A549 (cell line): ENCODE results near the gene NRXN3. TPM values are rescaled to one million over a fixed set of nuclear protein-coding genes. Genes with fewer than 3 reads are reported as not detected.

Experiments
- ATAC-seq, 2 experiments: fragments of 200-7000 bp in 1 of 2; fragments of >200 bp in 1 of 2; cut with Nextera tagmentation in 1 of 2; cut with Tn5 transposase in 1 of 2; 3 replicates each; pipeline versions ENCODE4 v1.8.0 to v1.9.1; 2018 to 2020; ENCODE audit warnings: mild to moderate bottlenecking in 1 of 2, moderate library complexity in 1 of 2
- CTCF ChIA-PET: fragments of 300-600 bp; sonication (Branson Sonifier 250); formaldehyde crosslinking; extraction: SDS; loops from one replicate; lab custom pipeline; 2021; ENCODE audit warnings: antibody characterized with exemption, inconsistent platforms; lab: Yijun Ruan, JAX
- POLR2A ChIA-PET: fragments of 350-600 bp; formaldehyde crosslinking; extraction: SDS; loops from one replicate; lab custom pipeline; 2021; ENCODE audit warnings: antibody characterized with exemption, inconsistent platforms; lab: Yijun Ruan, JAX
- DNase-seq, 2 experiments: peaks; one replicate each; pipeline versions ENCODE4 v3.0.0 to v3.0.0-alpha.2; 2011 to 2016; ENCODE audit warnings: low read depth in 1 of 2, low spot score in 1 of 2
- FAIRE-seq: peaks from 2 replicates; lab custom pipeline; 2011; peaks lifted over from hg19 to GRCh38; lab: Jason Lieb, UNC
- H3K27ac ChIP-seq, 2 experiments: fragments of >200 bp; sonication (Bioruptor Twin); formaldehyde crosslinking; 3 replicates each; pipeline ENCODE4 v1.5.1; 2016 to 2017
- H3K4me1 ChIP-seq: fragments of >200 bp; sonication (Bioruptor Twin); formaldehyde crosslinking; 3 replicates; pipeline ENCODE4 v1.6.1; 2016
- H3K4me2 ChIP-seq: fragments of >200 bp; sonication (Bioruptor Twin); formaldehyde crosslinking; 3 replicates; pipeline ENCODE4 v1.6.1; 2016
- H3K4me3 ChIP-seq: fragments of >200 bp; sonication (Bioruptor Twin); formaldehyde crosslinking; 3 replicates; pipeline ENCODE4 v1.5.1; 2016
- H3K9me3 ChIP-seq: fragments of >200 bp; sonication (Bioruptor Twin); formaldehyde crosslinking; 3 replicates; pipeline ENCODE4 v1.6.1; 2016
- BCL3 ChIP-seq: fragments of >200 bp; sonication (Bioruptor Twin); formaldehyde crosslinking; IDR thresholded peaks from 3 replicates; pipeline ENCODE4 v1.6.1; 2016
- CBX2 ChIP-seq: fragments of 200-600 bp; sonication (generic); IDR thresholded peaks from 2 replicates; pipeline ENCODE4 v1.6.1; 2016; ENCODE audit warnings: low read depth, mild to moderate bottlenecking, borderline replicate concordance
- EHF ChIP-seq: fragments of 250-450 bp; sonication (Bioruptor Pico); IDR thresholded peaks from 2 replicates; pipeline ENCODE4 v1.5.0; 2020; ENCODE audit warnings: mild to moderate bottlenecking
- FOSL2 ChIP-seq, 2 experiments: fragments of 450-650 bp in 1 of 2; fragments of >200 bp in 1 of 2; sonication (Bioruptor Twin) in 1 of 2; formaldehyde crosslinking; IDR thresholded peaks; 2 replicates each; pipeline versions ENCODE4 v1.5.0 to v1.6.1; 2016 to 2020; ENCODE audit warnings: mild to moderate bottlenecking in 1 of 2, moderate library complexity in 1 of 2
- FOXS1 ChIP-seq: fragments of 250-450 bp; sonication (Bioruptor Pico); IDR thresholded peaks from 2 replicates; pipeline ENCODE4 v1.5.0; 2020; ENCODE audit warnings: mild to moderate bottlenecking, moderate library complexity
- GATA3 ChIP-seq: IDR thresholded peaks from 2 replicates; pipeline ENCODE4 v1.6.1; 2012; ENCODE audit warnings: borderline replicate concordance
- HDAC2 ChIP-seq: fragments of 200-600 bp; sonication (generic); IDR thresholded peaks from 2 replicates; pipeline ENCODE4 v1.6.1; 2016
- HEYL ChIP-seq: fragments of 250-450 bp; sonication (Bioruptor Pico); IDR thresholded peaks from 2 replicates; pipeline ENCODE4 v1.8.0; 2021; ENCODE audit warnings: mild to moderate bottlenecking, moderate library complexity
- HOXB13 ChIP-seq: fragments of 250-450 bp; sonication (Bioruptor Pico); IDR thresholded peaks from 2 replicates; pipeline ENCODE4 v1.5.0; 2020; ENCODE audit warnings: low read depth, mild to moderate bottlenecking, moderate library complexity
- KDM1A ChIP-seq: fragments of 200-600 bp; sonication (generic); IDR thresholded peaks from 2 replicates; pipeline ENCODE4 v1.6.1; 2016; ENCODE audit warnings: low read depth, mild to moderate bottlenecking
- MYC ChIP-seq: IDR thresholded peaks from 2 replicates; pipeline ENCODE4 v1.6.1; 2012; ENCODE audit warnings: mild to moderate bottlenecking, inconsistent platforms, low read length, improper control_type of control experiment, borderline replicate concordance
- NPAS2 ChIP-seq: fragments of 250-450 bp; sonication (Bioruptor Pico); IDR thresholded peaks from 2 replicates; pipeline ENCODE4 v1.8.0; 2022; ENCODE audit warnings: mild to moderate bottlenecking, moderate library complexity, borderline replicate concordance
- POLR2A ChIP-seq: IDR thresholded peaks from 2 replicates; pipeline ENCODE4 v1.6.1; 2012; ENCODE audit warnings: mild to moderate bottlenecking, low read length
- RCOR1 ChIP-seq: fragments of 150-350 bp; IDR thresholded peaks from 2 replicates; pipeline ENCODE4 v1.6.1; 2014; ENCODE audit warnings: antibody characterized with exemption, low read length, low read depth
- RFX5 ChIP-seq: fragments of 450-650 bp; IDR thresholded peaks from 2 replicates; pipeline ENCODE4 v1.7.1; 2014; ENCODE audit warnings: antibody characterized with exemption, mild to moderate bottlenecking, moderate library complexity
- SMC3 ChIP-seq: fragments of >200 bp; sonication (Bioruptor Twin); formaldehyde crosslinking; IDR thresholded peaks from 3 replicates; pipeline ENCODE4 v1.6.1; 2018; ENCODE audit warnings: inconsistent platforms
- SREBF2 ChIP-seq: fragments of 450-650 bp; IDR thresholded peaks from 2 replicates; pipeline ENCODE4 v1.6.1; 2014; ENCODE audit warnings: mild to moderate bottlenecking, moderate library complexity
- WGBS: methylation state at CpG from one replicate; pipeline ENCODE4 v1.1.6; 2017; ENCODE audit errors: missing lambda C conversion rate; 5-methylcytosine and 5-hydroxymethylcytosine counted together
- polyA plus RNA-seq, 4 experiments: library from polyadenylated mRNA; depleted of rRNA in 3 of 4; stranded (reverse); fragments of >200 nt; fragmentation: RNase III in 1 of 4; extraction: RNeasy Plus Mini Kit Qiagen cat#74134 plus additional on column Dnase treatment in 1 of 4; gene quantifications; 2 replicates in 3 of 4; 3 replicates in 1 of 4; pipeline ENCODE4 v1.2.3, GENCODE V29; 2011 to 2017
- TF ChIP-seq, protein P1 (sequence below): fragments of 250-450 bp; sonication (Bioruptor Pico); IDR thresholded peaks from 2 replicates; pipeline ENCODE4 v1.5.0; 2021; ENCODE audit warnings: mild to moderate bottlenecking, moderate library complexity, borderline replicate concordance
- TF ChIP-seq, protein P2 (sequence below): fragments of 250-450 bp; sonication (Bioruptor Pico); IDR thresholded peaks from 2 replicates; pipeline ENCODE4 v1.5.0; 2020; ENCODE audit warnings: low read depth, mild to moderate bottlenecking, moderate library complexity
- TF ChIP-seq, protein P3 (sequence below): fragments of >200 bp; sonication (Bioruptor Twin); formaldehyde crosslinking; IDR thresholded peaks from 2 replicates; pipeline ENCODE4 v1.6.1; 2016
- TF ChIP-seq, protein P4 (sequence below): IDR thresholded peaks from 2 replicates; pipeline ENCODE4 v1.6.1; 2012; ENCODE audit warnings: low read depth, borderline replicate concordance

The NRXN3 gene
- polyA plus RNA-seq, 2 of the 4 experiments (the other 2 are of a cell fraction): 0.62 to 2.3 TPM

GRCh38 chr14:78228702-78229327 lies 58.6 kb downstream of the NRXN3 start:
- 51% methylated on average over 3 of the region's 3 CpGs for WGBS
- DNase-seq (no peak), FAIRE-seq (no peak), ATAC-seq (no peak)
- ChIA-PET POLR2A (no interaction called here), CTCF (interaction anchor here (1.2 to 1.5 kb wide), 2 partner anchors 16 to 337 kb away, joined by 3 to 4 read pairs; no protein-coding TSS in a partner anchor)
- no peak overlapping the region for H3K4me3 ChIP-seq
- no peaks in the 10 kb centered on the region for H3K4me1 ChIP-seq
- no peak overlapping the region for H3K4me2 ChIP-seq
- no peaks in the 10 kb centered on the region for H3K9me3 ChIP-seq
- H3K27ac ChIP-seq: no peak overlapping the region
- no peak for TF ChIP-seq KDM1A
- no peak for TF ChIP-seq SMC3

- no peak for ATAC-seq
- POLR2A ChIA-PET: no interaction called here
- Histone ChIP-seq H3K4me1 (no peaks in the 10 kb centered on the region), H3K27ac (no peak overlapping the region), H3K9me3 (no peaks in the 10 kb centered on the region), H3K4me3 (no peak overlapping the region), H3K4me2 (no peak overlapping the region)
- WGBS: 9% methylated on average over 5 of the region's 5 CpGs
- no peak for DNase-seq
- CTCF ChIA-PET: no interaction called here
- FAIRE-seq: no peak
- TF ChIP-seq EHF (CRISPR knock-in tag) (no peak), FOXS1 (CRISPR knock-in tag) (no peak), CBX2 (no peak), HOXB13 (CRISPR knock-in tag) (no peak), FOSL2 (IDR thresholded peaks at IDR 0.05) (no peak), FOSL2 (CRISPR knock-in tag; IDR thresholded peaks at IDR 0.05) (no peak), HEYL (no peak), SMC3 (no peak), HDAC2 (no peak), RCOR1 (no peak), POLR2A (no peak), BCL3 (no peak), NPAS2 (CRISPR knock-in tag) (no peak)
- TF ChIP-seq, protein P1, sequence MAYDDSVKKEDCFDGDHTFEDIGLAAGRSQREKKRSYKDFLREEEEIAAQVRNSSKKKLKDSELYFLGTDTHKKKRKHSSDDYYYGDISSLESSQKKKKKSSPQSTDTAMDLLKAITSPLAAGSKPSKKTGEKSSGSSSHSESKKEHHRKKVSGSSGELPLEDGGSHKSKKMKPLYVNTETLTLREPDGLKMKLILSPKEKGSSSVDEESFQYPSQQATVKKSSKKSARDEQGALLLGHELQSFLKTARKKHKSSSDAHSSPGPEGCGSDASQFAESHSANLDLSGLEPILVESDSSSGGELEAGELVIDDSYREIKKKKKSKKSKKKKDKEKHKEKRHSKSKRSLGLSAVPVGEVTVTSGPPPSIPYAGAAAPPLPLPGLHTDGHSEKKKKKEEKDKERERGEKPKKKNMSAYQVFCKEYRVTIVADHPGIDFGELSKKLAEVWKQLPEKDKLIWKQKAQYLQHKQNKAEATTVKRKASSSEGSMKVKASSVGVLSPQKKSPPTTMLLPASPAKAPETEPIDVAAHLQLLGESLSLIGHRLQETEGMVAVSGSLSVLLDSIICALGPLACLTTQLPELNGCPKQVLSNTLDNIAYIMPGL (CRISPR knock-in tag): no peak
- TF ChIP-seq, protein P2, sequence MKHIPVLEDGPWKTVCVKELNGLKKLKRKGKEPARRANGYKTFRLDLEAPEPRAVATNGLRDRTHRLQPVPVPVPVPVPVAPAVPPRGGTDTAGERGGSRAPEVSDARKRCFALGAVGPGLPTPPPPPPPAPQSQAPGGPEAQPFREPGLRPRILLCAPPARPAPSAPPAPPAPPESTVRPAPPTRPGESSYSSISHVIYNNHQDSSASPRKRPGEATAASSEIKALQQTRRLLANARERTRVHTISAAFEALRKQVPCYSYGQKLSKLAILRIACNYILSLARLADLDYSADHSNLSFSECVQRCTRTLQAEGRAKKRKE (CRISPR knock-in tag): no peak
- TF ChIP-seq, protein P3, sequence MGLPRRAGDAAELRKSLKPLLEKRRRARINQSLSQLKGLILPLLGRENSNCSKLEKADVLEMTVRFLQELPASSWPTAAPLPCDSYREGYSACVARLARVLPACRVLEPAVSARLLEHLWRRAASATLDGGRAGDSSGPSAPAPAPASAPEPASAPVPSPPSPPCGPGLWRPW: no peak
Observed at GRCh38 chr14:78232231-78233000, 62.2 kb downstream of the NRXN3 start.

GRCh38 chr14:78238141-78238540 lies 68.0 kb downstream of the NRXN3 start:
- H3K4me1 ChIP-seq: no peaks in the 10 kb centered on the region
- no peak overlapping the region for H3K4me2 ChIP-seq
- H3K4me3 ChIP-seq: no peak overlapping the region
- TF ChIP-seq MYC: no peak
- TF ChIP-seq, protein P4, sequence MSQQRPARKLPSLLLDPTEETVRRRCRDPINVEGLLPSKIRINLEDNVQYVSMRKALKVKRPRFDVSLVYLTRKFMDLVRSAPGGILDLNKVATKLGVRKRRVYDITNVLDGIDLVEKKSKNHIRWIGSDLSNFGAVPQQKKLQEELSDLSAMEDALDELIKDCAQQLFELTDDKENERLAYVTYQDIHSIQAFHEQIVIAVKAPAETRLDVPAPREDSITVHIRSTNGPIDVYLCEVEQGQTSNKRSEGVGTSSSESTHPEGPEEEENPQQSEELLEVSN: no peak
- no peak for TF ChIP-seq RFX5
- TF ChIP-seq SREBF2: no peak
- TF ChIP-seq NPAS2 (CRISPR knock-in tag): no peak
- no peak for TF ChIP-seq FOXS1 (CRISPR knock-in tag)
- TF ChIP-seq GATA3: no peak
- no peak for TF ChIP-seq HOXB13 (CRISPR knock-in tag)
- TF ChIP-seq, protein P3: no peak
- FAIRE-seq (no peak), ATAC-seq (no peak), DNase-seq (no peak)
- H3K27ac ChIP-seq: no peak overlapping the region
- 29% methylated on average over 9 of the region's 10 CpGs for WGBS
- no peaks in the 10 kb centered on the region for H3K9me3 ChIP-seq
- CTCF ChIA-PET: no interaction called here
- POLR2A ChIA-PET: no interaction called here
